IPS DF 19.7 (cell line): ENCODE results near the gene RFX4.

Source experiments
- DNase-seq: peaks from one replicate; pipeline ENCODE4 v3.0.0-alpha.2; 2013; ENCODE audit warnings: low read depth, low spot score

The RFX4 gene

DNA sequence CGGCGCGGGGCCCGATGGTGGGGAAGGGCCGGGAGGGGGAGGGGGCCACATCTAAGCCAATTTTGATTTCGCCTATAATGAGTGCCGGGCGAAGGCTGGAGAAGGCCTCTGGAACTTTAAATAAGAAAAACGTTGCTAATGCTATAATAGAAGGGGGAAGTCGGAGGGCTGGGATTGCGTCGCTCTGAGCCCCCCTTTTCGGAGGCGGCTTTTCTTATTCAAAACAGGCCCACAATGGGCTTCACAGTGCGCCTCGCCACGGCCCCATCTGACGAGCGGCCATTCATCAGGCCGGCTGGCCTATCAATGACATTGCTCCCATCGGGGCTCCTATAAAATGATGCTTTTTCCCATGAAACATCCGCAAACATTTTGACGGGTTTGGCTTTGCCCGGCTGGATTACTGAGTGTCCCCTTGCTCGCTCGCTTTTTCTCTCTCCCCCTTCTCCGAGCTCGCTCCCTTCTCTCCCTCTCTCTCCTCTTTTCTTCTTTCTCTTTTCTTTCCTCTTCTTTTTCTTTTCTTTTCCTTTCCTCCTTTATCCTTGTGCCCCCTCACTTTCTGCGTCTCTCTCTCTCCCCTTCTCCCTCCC lies at the start of gene RFX4:
TSS of gene RFX4 (plus strand) at position 364 of the 590 bp plus-strand sequence. CDS start 317 bp downstream, outside the sequence.
- DNase-seq = no peak

DNA sequence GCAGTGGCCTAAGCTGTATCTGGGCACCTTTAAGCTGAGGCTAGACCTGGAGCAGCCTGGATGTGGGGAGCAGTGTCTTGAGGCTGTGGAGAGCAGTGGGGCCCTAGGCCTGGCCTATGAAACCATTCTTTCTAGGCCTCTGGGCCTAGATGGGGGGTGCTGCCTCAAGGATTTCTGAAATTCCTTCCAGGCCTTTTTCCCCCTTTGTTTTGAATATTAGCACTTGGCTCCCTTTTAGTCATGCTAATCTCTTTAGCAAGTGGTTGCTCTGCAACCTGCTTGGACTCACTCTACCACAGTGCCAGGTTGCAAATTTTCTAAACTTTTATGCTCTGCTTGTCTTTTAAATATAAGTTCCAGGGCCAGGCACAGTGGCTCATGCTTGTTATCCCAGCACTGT lies 41.6 kb upstream of the RFX4 start:
- no peak for DNase-seq

- no peak for DNase-seq
Measured at GRCh38 chr12:106551410-106551809, 31.4 kb upstream of the RFX4 start.

- no peak for DNase-seq
Measured at GRCh38 chr12:106552228-106552627, 30.6 kb upstream of the RFX4 start.

DNA sequence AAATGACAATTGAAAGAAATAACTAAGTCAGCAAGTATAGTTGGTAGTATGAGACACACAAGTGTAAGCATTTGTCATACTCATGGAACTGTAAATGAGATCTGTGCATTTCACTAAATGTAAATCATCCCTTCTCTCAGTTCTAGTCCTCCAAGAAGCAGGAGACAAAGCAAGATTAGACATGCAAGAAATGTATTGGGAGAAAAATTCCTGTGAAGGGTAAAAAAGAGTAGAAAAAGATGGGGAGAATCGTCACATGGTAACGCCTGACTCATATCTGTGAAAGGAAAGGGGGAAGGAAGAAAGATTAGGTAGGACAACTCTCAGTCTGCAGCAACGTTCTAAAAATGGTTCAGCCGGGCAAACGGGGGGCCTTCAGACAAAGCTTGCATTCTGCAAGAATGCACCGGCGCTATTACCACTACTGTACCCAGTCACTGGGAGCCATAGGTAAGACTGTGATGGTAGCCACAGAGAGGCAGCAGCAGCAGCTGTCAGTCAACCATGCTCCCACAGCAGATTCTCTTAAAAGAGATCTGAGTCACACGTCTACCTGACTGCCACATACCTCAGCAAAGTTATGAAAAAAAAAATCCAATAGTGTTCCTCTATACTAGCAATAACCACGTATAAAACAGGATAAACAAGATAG lies 18.0 kb upstream of the RFX4 start:
- no peak for DNase-seq

- DNase-seq = no peak
Measured at GRCh38 chr12:106566771-106567170, 16.0 kb upstream of the RFX4 start.

GRCh38 chr12:106573239-106573638 lies 9.6 kb upstream of the RFX4 start:
- DNase-seq = no peak

DNA sequence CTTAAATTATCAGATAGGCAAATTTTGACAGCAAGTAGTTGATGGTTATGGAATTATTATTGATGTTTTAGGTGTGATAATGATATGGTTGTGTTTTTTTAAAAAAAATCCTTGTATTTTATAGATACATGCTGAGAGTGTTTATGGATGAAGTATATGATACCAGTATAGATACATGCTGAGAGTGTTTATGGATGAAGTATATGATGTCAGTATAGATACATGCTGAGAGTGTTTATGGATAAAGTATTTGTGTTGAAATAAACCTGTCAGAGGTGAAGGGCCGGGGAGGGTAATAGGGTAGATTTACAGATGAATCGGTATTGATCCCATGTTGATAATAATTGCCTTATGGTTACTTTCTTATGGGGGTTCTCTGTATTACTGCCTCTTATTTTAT lies 6.0 kb upstream of the RFX4 start:
- DNase-seq = no peak

DNA sequence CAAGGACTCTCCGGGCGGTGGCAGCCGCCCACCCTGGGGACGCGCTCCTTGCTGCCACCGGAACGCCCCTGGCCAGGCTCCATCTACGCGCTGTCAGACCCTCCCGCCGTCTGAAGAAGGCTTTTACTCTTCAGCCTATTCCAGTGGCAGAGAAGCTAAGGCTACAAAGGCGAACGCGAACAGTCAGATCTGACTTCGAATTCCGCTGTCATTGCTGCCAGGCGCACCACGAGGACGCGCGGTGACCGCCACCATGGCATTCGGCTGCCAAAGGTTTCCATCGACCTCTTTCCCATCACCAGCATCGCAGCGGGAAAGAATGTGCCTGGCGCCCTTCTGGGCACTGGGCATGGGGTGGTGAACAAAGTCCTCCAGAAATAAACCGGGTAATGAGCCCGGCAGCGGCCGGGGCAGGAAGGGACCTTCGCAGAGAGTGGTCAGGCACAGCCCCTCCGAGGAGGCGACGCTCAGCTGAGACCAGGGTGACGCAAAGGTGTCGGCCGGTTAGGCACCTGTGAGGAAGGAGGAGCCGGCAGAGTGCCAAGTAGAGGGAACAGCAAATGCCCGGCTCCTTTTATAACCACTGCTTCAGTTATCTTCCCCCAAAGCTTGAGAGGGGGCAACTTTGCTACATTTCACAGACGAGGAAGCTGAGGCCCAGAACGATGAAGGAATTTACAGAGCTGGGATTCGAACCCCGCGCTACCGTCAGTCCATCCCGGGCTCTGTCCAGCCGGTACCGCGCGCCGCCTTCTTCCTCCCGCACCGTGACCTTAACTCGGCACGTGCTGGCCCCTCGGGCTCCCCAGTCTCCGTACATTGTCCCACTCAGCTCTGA lies 1.9 kb upstream of the RFX4 start:
- DNase-seq = no peak

- DNase-seq = no peak
Measured at GRCh38 chr12:106581543-106582248, 1.1 kb upstream of the RFX4 start.

DNA sequence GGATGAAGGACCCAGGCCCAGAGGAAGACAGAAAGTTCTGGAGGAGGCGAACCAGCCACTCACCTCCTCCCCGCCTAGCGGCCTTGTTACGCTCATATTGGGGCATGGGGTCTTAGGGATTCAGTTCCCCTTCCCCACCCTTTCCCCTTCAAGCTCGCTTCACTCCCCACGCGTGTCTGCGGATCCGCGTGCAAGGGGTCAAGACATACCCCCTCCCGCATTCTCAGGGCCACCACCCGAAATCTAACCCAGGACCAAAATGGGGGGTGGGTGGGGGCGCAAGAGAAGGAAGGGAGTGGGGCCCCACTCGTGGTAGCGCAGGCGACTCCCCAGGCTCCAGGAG lies 584 bp upstream of the RFX4 start:
- no peak for DNase-seq

DNA sequence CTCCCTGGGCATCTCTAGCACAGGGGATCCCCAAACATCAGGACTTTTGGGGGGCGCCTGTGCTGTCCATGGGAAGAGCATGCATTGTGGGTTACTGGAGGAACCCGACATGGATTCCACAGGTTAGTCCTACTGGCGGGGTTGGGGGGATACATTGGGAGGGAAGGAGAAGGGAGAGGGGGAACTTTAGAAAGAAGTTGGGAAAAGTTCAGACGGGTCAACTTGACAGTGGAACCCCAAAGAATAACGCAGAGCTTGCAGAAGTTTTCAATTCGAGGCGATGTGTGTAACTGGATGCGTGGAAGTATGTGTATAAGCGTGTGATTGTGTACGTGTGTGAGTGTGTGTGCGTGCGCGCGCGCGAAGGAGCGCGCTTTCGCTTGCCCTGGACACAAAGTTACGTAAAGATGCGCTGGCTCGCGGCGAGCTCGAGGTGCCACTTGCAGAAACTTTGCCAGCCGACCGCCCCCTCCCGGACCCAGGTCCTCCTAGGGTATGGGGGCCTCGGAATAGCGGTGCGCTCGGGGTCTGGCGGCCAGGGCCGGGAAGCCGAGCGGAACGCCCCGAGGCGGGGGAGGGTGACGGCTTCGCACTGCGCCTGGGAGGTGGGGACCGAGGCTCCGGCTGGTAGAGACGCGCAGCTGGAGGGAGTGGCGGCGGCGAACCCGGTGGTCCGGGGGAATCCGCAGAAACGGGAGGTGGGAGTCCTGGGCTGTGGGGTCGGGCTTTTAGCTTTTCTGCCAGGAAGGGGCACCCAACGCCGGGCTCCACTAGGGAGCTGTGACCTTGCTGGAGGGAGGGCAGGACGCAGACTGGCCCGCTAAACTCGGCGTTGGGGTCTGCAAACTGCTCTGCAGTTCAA lies 669 bp downstream of the RFX4 start:
- DNase-seq = no peak

- no peak for DNase-seq
Measured at GRCh38 chr12:106584104-106585064, 1.6 kb downstream of the RFX4 start.

DNA sequence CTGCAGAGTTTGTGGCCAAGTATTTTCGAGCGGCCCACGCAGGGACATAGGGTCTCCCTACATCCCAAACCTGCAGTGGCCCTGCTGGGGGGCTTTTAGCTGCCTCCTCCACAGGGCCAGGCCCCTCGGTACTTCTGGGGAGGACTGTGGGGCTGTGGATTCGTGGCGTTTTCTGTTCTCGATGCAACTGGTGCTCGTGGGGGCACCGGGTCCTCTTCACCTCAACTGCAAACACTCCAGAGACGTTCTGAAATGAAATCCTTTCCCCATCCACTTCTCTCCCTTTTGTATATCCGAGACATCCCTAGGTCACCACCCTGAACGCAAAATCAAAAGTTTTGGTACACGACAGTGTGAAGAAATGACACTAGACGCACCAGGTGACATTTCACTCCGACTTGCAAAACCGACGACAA lies 2.3 kb downstream of the RFX4 start:
- no peak for DNase-seq

- no peak for DNase-seq
Measured at GRCh38 chr12:106585521-106586277, 2.9 kb downstream of the RFX4 start.

DNA sequence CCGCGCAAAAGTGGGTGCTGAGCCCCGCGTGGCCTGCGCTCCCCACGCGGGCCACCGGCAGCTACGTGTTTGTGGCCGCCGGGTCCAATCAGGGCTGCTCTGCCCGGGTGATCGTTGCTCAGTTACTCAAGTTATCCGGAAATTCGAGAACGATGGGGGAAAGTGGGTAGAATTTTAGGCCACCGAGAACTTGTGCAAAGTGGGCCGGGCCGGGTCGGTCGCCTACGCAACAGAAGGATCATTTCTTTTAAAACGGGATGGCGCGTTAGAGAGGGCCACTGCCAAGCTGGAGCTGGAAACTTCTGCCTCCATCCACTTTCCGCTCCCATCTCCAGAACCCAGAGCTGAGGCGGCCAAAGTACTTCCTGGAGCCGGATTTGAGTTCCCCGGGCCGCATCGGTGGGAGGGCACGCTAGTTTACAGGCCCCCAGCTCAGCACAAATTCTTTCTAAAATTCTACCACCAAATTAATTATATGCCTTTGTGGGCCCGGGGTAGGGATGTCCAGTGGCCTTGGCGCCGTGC lies 3.5 kb downstream of the RFX4 start:
- no peak for DNase-seq

GRCh38 chr12:106586803-106587684 lies 4.2 kb downstream of the RFX4 start:
- no peak for DNase-seq

DNA sequence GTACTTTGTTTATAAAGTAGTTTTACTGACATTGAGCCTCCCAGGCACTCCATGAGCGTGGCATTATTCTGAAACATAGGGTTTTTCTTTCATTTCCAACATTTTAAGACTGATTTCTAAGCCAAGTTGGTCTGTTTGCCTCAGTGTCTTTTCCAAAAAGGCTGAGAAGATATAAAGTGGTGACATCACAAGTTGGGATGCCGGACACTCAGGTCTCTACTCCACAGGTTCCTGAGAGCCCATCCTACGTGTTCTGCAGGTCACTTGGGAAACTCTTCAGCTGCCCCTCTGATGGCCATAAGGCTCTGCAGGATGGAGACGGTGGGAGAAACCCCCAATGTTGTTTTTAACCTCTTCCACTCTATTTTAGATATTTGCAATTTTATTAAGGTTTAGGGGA lies 6.0 kb downstream of the RFX4 start:
- DNase-seq = no peak
